SK-N-SH treated with all-trans-retinoic acid at 6 μM for 48 hours (cell line): Measurements from ENCODE around the gene LACRT.

Source experiments
- ATAC-seq: fragments of 200-7000 bp; cut with Tn5 transposase; 3 replicates; pipeline ENCODE4 v1.9.1; 2020; ENCODE audit warnings: mild to moderate bottlenecking, moderate library complexity
- BACH2 ChIP-seq: fragments of 250-450 bp; sonication (Bioruptor Pico); IDR thresholded peaks from 2 replicates; pipeline ENCODE4 v1.9.0; 2021; ENCODE audit warnings: mild to moderate bottlenecking, borderline replicate concordance
- CREB5 ChIP-seq: fragments of 250-450 bp; sonication (Bioruptor Pico); IDR thresholded peaks from 2 replicates; pipeline ENCODE4 v1.5.1; 2020; ENCODE audit warnings: low read depth, mild to moderate bottlenecking, moderate library complexity
- CSDC2 ChIP-seq: fragments of 250-450 bp; sonication (Bioruptor Pico); IDR thresholded peaks from 2 replicates; pipeline ENCODE4 v1.5.0; 2020; ENCODE audit warnings: mild to moderate bottlenecking, moderate library complexity
- ESRRG ChIP-seq: fragments of 250-450 bp; sonication (Bioruptor Pico); IDR thresholded peaks from 2 replicates; pipeline ENCODE4 v1.6.1; 2021; ENCODE audit warnings: mild to moderate bottlenecking
- ISL1 ChIP-seq: fragments of 250-450 bp; sonication (Bioruptor Pico); IDR thresholded peaks from 2 replicates; pipeline ENCODE4 v2.1.2; 2022; ENCODE audit warnings: mild to moderate bottlenecking, moderate library complexity
- POU6F1 ChIP-seq: fragments of 250-450 bp; sonication (Bioruptor Pico); IDR thresholded peaks from 2 replicates; pipeline ENCODE4 v1.8.0; 2021; ENCODE audit warnings: low read depth, mild to moderate bottlenecking, moderate library complexity, borderline replicate concordance
- PPARA ChIP-seq: fragments of 250-450 bp; sonication (Bioruptor Pico); IDR thresholded peaks from 2 replicates; pipeline ENCODE4 v1.5.0; 2020; ENCODE audit warnings: mild to moderate bottlenecking, borderline replicate concordance
- RARB ChIP-seq: fragments of 250-450 bp; sonication (Bioruptor Pico); IDR thresholded peaks from 2 replicates; pipeline ENCODE4 v1.8.0; 2021; ENCODE audit warnings: mild to moderate bottlenecking, moderate library complexity
- TCF4 ChIP-seq: fragments of 250-450 bp; sonication (Bioruptor Pico); IDR thresholded peaks from 2 replicates; pipeline ENCODE4 v1.8.0; 2021; ENCODE audit warnings: mild to moderate bottlenecking, moderate library complexity, borderline replicate concordance
- TOX ChIP-seq: fragments of 250-450 bp; sonication (Bioruptor Pico); IDR thresholded peaks from 2 replicates; pipeline ENCODE4 v1.8.0; 2021; ENCODE audit warnings: mild to moderate bottlenecking, moderate library complexity, borderline replicate concordance
- ZC3H10 ChIP-seq: fragments of 250-450 bp; sonication (Bioruptor Pico); IDR thresholded peaks from 2 replicates; pipeline ENCODE4 v1.5.1; 2021; ENCODE audit warnings: mild to moderate bottlenecking, moderate library complexity
- ZFP3 ChIP-seq: fragments of 250-450 bp; sonication (Bioruptor Pico); IDR thresholded peaks from 2 replicates; pipeline ENCODE4 v1.5.0; 2020; ENCODE audit warnings: mild to moderate bottlenecking, moderate library complexity
- ZFP30 ChIP-seq: fragments of 450-650 bp; formaldehyde crosslinking; IDR thresholded peaks from 2 replicates; pipeline ENCODE4 v1.5.0; 2022; ENCODE audit warnings: mild to moderate bottlenecking, moderate library complexity
- ZNF565 ChIP-seq: fragments of 450-650 bp; formaldehyde crosslinking; conservative IDR thresholded peaks from 2 replicates; pipeline ENCODE4 v1.5.0; 2020; ENCODE audit warnings: low read depth, mild to moderate bottlenecking, moderate library complexity
- ZNF70 ChIP-seq: fragments of 450-650 bp; formaldehyde crosslinking; IDR thresholded peaks from 2 replicates; pipeline ENCODE4 v1.5.0; 2020; ENCODE audit warnings: mild to moderate bottlenecking, moderate library complexity
- ZNF8 ChIP-seq: fragments of 450-650 bp; formaldehyde crosslinking; IDR thresholded peaks from 2 replicates; pipeline ENCODE4 v1.5.0; 2020; ENCODE audit warnings: mild to moderate bottlenecking, moderate library complexity
- TF ChIP-seq, protein P1 (sequence below): fragments of 250-450 bp; sonication (Bioruptor Pico); IDR thresholded peaks from 2 replicates; pipeline ENCODE4 v1.8.0; 2020; ENCODE audit warnings: mild to moderate bottlenecking, moderate library complexity, borderline replicate concordance
- TF ChIP-seq, protein P2 (sequence below): fragments of 250-450 bp; sonication (Bioruptor Pico); IDR thresholded peaks from 2 replicates; pipeline ENCODE4 v1.5.0; 2020; ENCODE audit warnings: mild to moderate bottlenecking, moderate library complexity

The LACRT gene

GRCh38 chr12:54653025-54653424 lies 18.3 kb upstream of the LACRT start:
- no peak for TF ChIP-seq TOX
- no peak for TF ChIP-seq BACH2 (CRISPR knock-in tag)
- TF ChIP-seq CREB5 (CRISPR knock-in tag) = no peak
- no peak for TF ChIP-seq PPARA (CRISPR knock-in tag)
- no peak for TF ChIP-seq CSDC2
- TF ChIP-seq ZNF565 (CRISPR knock-in tag) = no peak
- no peak for TF ChIP-seq TCF4
- TF ChIP-seq, protein P1, sequence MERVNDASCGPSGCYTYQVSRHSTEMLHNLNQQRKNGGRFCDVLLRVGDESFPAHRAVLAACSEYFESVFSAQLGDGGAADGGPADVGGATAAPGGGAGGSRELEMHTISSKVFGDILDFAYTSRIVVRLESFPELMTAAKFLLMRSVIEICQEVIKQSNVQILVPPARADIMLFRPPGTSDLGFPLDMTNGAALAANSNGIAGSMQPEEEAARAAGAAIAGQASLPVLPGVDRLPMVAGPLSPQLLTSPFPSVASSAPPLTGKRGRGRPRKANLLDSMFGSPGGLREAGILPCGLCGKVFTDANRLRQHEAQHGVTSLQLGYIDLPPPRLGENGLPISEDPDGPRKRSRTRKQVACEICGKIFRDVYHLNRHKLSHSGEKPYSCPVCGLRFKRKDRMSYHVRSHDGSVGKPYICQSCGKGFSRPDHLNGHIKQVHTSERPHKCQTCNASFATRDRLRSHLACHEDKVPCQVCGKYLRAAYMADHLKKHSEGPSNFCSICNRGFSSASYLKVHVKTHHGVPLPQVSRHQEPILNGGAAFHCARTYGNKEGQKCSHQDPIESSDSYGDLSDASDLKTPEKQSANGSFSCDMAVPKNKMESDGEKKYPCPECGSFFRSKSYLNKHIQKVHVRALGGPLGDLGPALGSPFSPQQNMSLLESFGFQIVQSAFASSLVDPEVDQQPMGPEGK (CRISPR knock-in tag) = no peak
- no peak for TF ChIP-seq ZNF70 (CRISPR knock-in tag)
- no peak for TF ChIP-seq ZNF8 (CRISPR knock-in tag)
- TF ChIP-seq ISL1 = no peak
- TF ChIP-seq RARB (CRISPR knock-in tag) = no peak
- TF ChIP-seq ESRRG = no peak
- no peak for ATAC-seq

- ATAC-seq = no peak
- TF ChIP-seq CSDC2 = no peak
- TF ChIP-seq, protein P1 (CRISPR knock-in tag) = no peak
- no peak for TF ChIP-seq PPARA (CRISPR knock-in tag)
- no peak for TF ChIP-seq CREB5 (CRISPR knock-in tag)
Observed at GRCh38 chr12:54650889-54651288, 16.2 kb upstream of the LACRT start.

DNA sequence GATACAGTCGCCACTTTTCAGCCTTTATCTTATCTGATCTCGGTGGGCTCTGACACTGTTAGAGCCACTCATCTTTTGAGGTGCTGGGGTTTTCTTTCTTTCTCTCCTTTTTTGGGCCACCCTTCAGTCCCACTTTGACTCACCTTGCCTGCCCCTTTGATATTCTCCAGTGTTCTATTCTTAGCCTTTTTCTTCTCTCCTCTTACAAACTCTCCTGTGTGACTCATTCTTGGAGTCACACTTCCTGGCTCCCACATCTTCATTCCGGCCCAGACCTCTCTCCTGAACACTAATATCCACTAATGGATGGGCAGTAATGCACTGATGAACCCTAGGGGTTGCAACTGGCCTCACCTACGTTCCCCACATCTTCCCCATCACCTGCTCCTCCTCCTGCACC lies 15.7 kb upstream of the LACRT start:
- TF ChIP-seq, protein P1 (CRISPR knock-in tag) = no peak
- no peak for TF ChIP-seq POU6F1 (CRISPR knock-in tag)
- no peak for TF ChIP-seq TCF4
- no peak for TF ChIP-seq ISL1
- no peak for TF ChIP-seq ZNF565 (CRISPR knock-in tag)
- TF ChIP-seq CSDC2 = no peak
- TF ChIP-seq, protein P2, sequence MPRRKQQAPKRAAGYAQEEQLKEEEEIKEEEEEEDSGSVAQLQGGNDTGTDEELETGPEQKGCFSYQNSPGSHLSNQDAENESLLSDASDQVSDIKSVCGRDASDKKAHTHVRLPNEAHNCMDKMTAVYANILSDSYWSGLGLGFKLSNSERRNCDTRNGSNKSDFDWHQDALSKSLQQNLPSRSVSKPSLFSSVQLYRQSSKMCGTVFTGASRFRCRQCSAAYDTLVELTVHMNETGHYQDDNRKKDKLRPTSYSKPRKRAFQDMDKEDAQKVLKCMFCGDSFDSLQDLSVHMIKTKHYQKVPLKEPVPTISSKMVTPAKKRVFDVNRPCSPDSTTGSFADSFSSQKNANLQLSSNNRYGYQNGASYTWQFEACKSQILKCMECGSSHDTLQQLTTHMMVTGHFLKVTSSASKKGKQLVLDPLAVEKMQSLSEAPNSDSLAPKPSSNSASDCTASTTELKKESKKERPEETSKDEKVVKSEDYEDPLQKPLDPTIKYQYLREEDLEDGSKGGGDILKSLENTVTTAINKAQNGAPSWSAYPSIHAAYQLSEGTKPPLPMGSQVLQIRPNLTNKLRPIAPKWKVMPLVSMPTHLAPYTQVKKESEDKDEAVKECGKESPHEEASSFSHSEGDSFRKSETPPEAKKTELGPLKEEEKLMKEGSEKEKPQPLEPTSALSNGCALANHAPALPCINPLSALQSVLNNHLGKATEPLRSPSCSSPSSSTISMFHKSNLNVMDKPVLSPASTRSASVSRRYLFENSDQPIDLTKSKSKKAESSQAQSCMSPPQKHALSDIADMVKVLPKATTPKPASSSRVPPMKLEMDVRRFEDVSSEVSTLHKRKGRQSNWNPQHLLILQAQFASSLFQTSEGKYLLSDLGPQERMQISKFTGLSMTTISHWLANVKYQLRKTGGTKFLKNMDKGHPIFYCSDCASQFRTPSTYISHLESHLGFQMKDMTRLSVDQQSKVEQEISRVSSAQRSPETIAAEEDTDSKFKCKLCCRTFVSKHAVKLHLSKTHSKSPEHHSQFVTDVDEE (CRISPR knock-in tag) = no peak
- TF ChIP-seq BACH2 (CRISPR knock-in tag) = no peak
- TF ChIP-seq RARB (CRISPR knock-in tag) = no peak
- no peak for TF ChIP-seq ZC3H10 (CRISPR knock-in tag)
- TF ChIP-seq ZFP30 = no peak
- no peak for TF ChIP-seq ZNF8 (CRISPR knock-in tag)
- TF ChIP-seq ESRRG = no peak
- TF ChIP-seq ZFP3 (CRISPR knock-in tag) = no peak
- ATAC-seq = no peak
